ENCODE results near the gene ACTL6B. TPM values are rescaled to one million over a fixed set of nuclear protein-coding genes. Genes with fewer than 3 reads are reported as not detected.
A peak's percentile ranks its signal among the peaks of the same experiment; 100 is the strongest.

Gene ACTL6B
- total RNA-seq, 1 experiment from 2014 or later: not detected

DNA sequence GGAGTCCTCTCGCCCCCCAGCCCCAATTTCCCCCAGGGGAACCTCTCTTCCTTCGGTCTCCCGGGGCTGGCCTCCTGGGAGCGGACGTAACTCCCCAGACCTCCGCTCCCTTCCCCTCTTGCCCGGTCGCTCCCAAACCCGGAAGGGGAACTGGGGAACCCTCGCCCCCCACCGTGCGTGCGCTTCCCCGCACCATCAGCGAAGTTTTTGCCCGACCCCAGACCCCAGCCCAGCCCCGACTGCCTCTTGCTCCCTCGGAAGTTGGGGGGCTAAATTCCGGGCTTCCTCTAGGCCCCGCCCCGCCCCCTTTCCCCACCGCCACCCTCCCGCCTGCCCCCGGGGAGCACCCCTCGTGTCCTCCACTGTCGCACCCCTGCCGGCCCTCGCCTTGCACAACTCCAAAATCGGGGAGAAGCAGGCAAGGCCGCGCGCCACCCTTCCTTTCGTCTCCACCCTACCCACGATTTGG lies 17.7 kb upstream of the ACTL6B start:
- Histone ChIP-seq H3F3A (ENCODE audit: insufficient read depth, low read depth) (peaks cover 8% of the 10 kb centered on the region; the same call in 1 of the 2 replicates), H3K27me3 (ENCODE audit: insufficient read depth, low read depth) (no peaks in the 10 kb centered on the region), H3K4me1 (replicated peaks; ENCODE audit: insufficient read depth) (no peaks in the 10 kb centered on the region; the same call in 1 of the 2 replicates), H3K9me2 (ENCODE audit: insufficient read depth) (no peaks in the 10 kb centered on the region), H3K27ac (peak overlapping the region; percentile 75; the same call in 1 of the 2 replicates), H3K36me3 (ENCODE audit: low read depth) (peaks cover 13% of the 10 kb centered on the region; the same call in 1 of the 2 replicates), H3K4me2 (peak overlapping the region; percentile 81), H3K9me3 (ENCODE audit: insufficient read depth, low read depth) (no peaks in the 10 kb centered on the region), H3K79me2 (ENCODE audit: low read depth) (peaks cover 24% of the 10 kb centered on the region), H3K4me3 (peak overlapping the region; percentile 99), H2AFZ (peak overlapping the region; percentile 94), H4K20me1 (ENCODE audit: insufficient read depth) (peaks cover 23% of the 10 kb centered on the region)
- ChIA-PET POLR2A (ENCODE audit: unreplicated experiment) (no interaction called here), CTCF (no interaction called here)
- intact Hi-C loops (cut with micrococcal nuclease; ENCODE audit: unreplicated experiment): loop anchor here (1.0 to 5.0 kb wide), 5 partner anchors 47 to 216 kb away; partner anchors contain the start of genes FBXO24, LRCH4 and MOSPD3
- no TSS peak for BruUV-seq (replicated peaks)
- no peak for TF ChIP-seq EZH2 (IDR thresholded peaks at IDR 0.05; ENCODE audit: low read depth)
- TF ChIP-seq, protein P1, sequence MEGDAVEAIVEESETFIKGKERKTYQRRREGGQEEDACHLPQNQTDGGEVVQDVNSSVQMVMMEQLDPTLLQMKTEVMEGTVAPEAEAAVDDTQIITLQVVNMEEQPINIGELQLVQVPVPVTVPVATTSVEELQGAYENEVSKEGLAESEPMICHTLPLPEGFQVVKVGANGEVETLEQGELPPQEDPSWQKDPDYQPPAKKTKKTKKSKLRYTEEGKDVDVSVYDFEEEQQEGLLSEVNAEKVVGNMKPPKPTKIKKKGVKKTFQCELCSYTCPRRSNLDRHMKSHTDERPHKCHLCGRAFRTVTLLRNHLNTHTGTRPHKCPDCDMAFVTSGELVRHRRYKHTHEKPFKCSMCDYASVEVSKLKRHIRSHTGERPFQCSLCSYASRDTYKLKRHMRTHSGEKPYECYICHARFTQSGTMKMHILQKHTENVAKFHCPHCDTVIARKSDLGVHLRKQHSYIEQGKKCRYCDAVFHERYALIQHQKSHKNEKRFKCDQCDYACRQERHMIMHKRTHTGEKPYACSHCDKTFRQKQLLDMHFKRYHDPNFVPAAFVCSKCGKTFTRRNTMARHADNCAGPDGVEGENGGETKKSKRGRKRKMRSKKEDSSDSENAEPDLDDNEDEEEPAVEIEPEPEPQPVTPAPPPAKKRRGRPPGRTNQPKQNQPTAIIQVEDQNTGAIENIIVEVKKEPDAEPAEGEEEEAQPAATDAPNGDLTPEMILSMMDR (conservative IDR thresholded peaks at IDR 0.05): no peak
- DNase-seq: no peak

DNA sequence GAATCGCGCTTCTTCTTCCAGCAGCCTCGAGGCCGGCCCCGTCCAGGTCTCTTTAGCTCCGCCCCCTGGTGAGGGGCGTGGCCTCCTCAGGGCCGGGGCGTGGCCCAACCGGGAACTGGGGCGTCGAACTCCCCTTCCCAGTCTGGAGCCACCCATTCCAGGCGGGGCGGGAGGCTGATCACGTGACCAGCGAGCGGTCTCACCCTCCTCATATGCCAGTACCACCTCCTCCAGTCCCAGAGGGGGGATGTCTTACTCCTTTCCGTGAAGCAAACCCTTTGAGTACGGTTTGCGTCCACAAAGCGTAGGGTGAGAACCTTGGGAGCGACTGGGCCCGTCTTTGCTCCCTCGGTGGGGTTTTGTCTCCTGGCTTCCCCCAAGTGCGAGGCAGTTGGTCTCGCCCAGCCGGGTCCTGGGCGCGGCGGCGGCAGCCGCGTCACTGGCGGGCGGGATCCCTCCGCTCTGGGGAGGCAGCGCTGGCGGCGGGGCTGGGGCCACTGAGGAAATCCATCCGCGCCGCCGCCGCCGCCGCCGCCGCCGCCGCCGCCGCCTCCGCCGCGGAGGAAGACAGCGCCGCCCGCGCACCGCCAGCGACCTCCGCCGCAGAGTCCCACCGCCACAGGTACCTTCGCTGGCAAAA lies 17.2 kb upstream of the ACTL6B start, which contains the start of gene GNB2:
Gene GNB2 (plus strand): TSS at position 439 of the 640 bp plus-strand sequence. CDS start 2,526 bp downstream, outside the sequence.
- peaks cover 19% of the 10 kb centered on the region for H4K20me1 ChIP-seq (ENCODE audit: insufficient read depth)
- no peaks in the 10 kb centered on the region for H3K27me3 ChIP-seq (ENCODE audit: insufficient read depth, low read depth)
- H3K4me2 ChIP-seq: peak within 1 kb of the TSS; percentile 81
- ChIA-PET CTCF (interaction anchor here (1.3 kb wide), 1 partner anchor 39 kb away, joined by 6 read pairs; no protein-coding TSS in a partner anchor), POLR2A (ENCODE audit: unreplicated experiment) (interaction anchor here (0.5 to 1.1 kb wide), 10 partner anchors 23 to 650 kb away, joined by 3 to 8 read pairs (median 6); partner anchors contain the start of genes FBXO24, MEPCE, MOSPD3 and SRRT)
- intact Hi-C loops (cut with micrococcal nuclease; ENCODE audit: unreplicated experiment): loop anchor here (1.0 to 5.0 kb wide), 5 partner anchors 46 to 217 kb away; partner anchors contain the start of genes FBXO24, LRCH4 and MOSPD3
- H3K36me3 ChIP-seq (ENCODE audit: low read depth): peaks cover 12% of the 10 kb centered on the region; the same call in 1 of the 2 replicates
- DNase-seq: peak; percentile 93 to 100
- H3K9me2 ChIP-seq (ENCODE audit: insufficient read depth): no peaks in the 10 kb centered on the region
- TF ChIP-seq EZH2 (IDR thresholded peaks at IDR 0.05; ENCODE audit: low read depth): no peak
- H3K9me3 ChIP-seq (ENCODE audit: insufficient read depth, low read depth): no peaks in the 10 kb centered on the region
- H3F3A ChIP-seq (ENCODE audit: insufficient read depth, low read depth): peaks cover 8% of the 10 kb centered on the region; the same call in 1 of the 2 replicates
- H3K27ac ChIP-seq: peak within 1 kb of the TSS; percentile 75
- peak within 1 kb of the TSS; percentile 94 for H2AFZ ChIP-seq
- BruUV-seq (replicated peaks): no TSS peak
- H3K4me1 ChIP-seq (replicated peaks; ENCODE audit: insufficient read depth): no peaks in the 10 kb centered on the region; the same call in 1 of the 2 replicates
- H3K79me2 ChIP-seq (ENCODE audit: low read depth): peaks cover 24% of the 10 kb centered on the region
- H3K4me3 ChIP-seq: peak within 1 kb of the TSS; percentile 99

DNA sequence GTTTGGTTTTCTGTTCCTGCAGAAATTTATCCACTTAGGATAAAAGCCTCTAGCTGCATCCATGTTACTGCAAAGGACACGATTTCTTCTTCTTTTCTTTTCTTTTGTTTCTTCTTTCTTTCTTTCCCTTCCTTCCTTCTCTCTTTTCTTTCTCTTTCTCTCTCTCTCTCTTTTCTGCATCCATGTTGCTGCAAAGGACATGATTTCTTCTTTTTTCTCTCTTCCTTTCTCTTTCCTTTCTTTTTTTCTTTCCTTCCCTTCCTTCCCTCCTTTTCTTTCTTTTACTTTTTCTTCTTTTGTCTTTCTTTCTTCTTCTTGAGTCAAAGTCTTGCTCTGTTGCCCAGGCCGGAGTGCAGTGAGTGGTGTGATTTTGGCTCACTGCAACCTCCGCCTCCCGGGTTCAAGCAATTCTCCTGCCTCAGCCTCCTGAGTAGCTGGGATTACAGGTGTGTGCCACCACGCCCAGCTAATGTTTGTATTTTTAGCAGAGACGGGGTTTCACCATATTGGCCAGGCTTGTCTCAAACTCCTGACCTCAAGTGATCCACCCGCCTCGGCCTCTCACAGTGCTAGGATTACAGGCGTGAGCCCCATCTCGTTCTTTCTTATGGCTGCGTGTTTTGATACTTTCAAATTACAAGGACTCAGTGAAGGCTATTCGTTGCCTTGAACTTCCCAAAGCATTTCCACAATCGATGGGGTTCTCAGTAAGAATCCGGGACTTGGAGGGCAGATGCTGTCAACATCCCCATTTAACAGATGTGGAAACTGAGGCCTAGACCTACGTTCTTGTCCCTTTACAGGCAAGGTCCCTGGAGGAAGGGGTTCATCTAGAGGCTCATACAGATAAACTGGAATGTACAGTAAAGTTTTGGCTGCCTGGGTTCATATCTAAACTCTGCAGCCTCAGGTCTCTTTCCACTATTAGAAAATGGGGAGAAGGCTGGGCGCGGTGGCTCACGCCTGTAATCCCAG lies 15.4 kb upstream of the ACTL6B start:
- no TSS peak for BruUV-seq (replicated peaks)
- H3K4me3 ChIP-seq: no peak overlapping the region
- POLR2A ChIA-PET (ENCODE audit: unreplicated experiment): no interaction called here
- H3K27ac ChIP-seq: no peak overlapping the region
- H4K20me1 ChIP-seq (ENCODE audit: insufficient read depth): peaks cover 15% of the 10 kb centered on the region
- intact Hi-C loops (cut with micrococcal nuclease; ENCODE audit: unreplicated experiment): loop anchor here (2.0 to 5.0 kb wide), 2 partner anchors 44 to 59 kb away; partner anchors contain the start of gene MOSPD3
- H3F3A ChIP-seq (ENCODE audit: insufficient read depth, low read depth): peaks cover 14% of the 10 kb centered on the region; the same call in 1 of the 2 replicates
- H3K79me2 ChIP-seq (ENCODE audit: low read depth): peaks cover 24% of the 10 kb centered on the region
- H2AFZ ChIP-seq: no peak overlapping the region
- CTCF ChIA-PET: interaction anchor here (0.6 kb wide), 2 partner anchors 66 to 174 kb away, joined by 3 to 4 read pairs; no protein-coding TSS in a partner anchor
- no peak for TF ChIP-seq EZH2 (IDR thresholded peaks at IDR 0.05; ENCODE audit: low read depth)
- TF ChIP-seq, protein P1 (conservative IDR thresholded peaks at IDR 0.05): no peak
- DNase-seq: no peak
- no peaks in the 10 kb centered on the region; the same call in 1 of the 2 replicates for H3K4me1 ChIP-seq (replicated peaks; ENCODE audit: insufficient read depth)
- H3K9me3 ChIP-seq (ENCODE audit: insufficient read depth, low read depth): no peaks in the 10 kb centered on the region
- H3K4me2 ChIP-seq: no peak overlapping the region
- H3K9me2 ChIP-seq (ENCODE audit: insufficient read depth): no peaks in the 10 kb centered on the region
- H3K36me3 ChIP-seq (ENCODE audit: low read depth): 0 out of 2 replicates have a peak, but pooled peaks cover under 1% of the 10 kb centered on the region
- H3K27me3 ChIP-seq (ENCODE audit: insufficient read depth, low read depth): no peaks in the 10 kb centered on the region

Data from PC-9 (cell line).